NCI-H748 treated with DMSO at 0.1 percent for 48 hours (cell line): ENCODE results near the gene CLEC4G.
"Not testable (repeated sequence)": the region's sequence is repeated elsewhere in the genome, so short reads cannot be mapped to it uniquely, and the experiment has no call there.

Experiments used
- DNase-seq: peaks from one replicate; lab custom pipeline; 2025; lab: John Stamatoyannopoulos, UW

The CLEC4G gene

DNA sequence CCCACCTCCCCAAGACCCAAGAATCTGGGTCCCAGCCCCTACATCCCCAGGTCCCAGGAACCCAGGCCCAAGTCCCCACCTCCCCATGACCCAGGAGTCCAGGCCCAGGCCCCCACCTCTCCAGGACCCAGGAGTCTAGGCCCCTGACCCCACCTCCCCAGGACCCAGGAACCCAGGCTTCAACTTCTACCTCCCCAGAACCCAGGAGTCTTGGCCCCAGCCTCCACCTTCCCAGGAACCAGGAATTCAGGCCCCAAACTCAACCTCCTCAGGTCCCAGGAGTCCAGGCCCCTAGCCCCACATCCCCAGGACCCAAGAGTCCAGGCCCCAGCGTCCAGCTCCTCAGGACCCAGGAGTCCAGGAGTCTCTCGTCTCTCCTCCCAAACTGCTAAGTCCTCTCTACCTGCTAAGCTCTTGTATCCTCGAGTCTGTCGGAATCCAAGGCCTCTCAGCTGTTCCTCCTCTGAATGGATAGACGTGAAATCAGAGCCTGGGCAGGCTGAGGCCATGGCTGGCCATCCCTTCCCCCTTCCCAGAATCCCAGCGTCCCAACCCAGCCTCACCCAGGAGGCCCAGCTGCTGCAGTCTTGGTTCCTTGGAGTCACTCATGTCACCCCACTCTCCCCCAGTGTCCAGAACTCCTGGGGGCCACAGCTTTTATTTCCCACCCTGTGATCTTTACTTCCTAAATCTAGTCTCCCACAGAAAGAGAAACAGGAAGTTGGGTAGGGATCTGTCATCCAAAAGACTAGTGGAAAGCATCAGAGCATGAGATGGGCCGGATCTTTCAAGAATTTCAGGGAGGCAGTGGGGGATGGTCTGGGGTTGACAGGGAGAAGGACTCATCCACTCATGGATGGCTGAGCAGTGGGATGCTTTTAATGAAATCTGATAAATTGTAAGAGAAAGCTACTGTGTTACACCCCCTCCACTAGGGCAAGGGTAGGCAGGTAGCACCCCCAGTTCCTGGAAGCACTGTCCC, 15.3 kb upstream of the CLEC4G start, which contains the start of gene CD209:
Gene CD209 (minus strand): TSS at position 632 of the 982 bp plus-strand sequence. CDS start 23 bp downstream, at position 609.
- no peak for DNase-seq

DNA sequence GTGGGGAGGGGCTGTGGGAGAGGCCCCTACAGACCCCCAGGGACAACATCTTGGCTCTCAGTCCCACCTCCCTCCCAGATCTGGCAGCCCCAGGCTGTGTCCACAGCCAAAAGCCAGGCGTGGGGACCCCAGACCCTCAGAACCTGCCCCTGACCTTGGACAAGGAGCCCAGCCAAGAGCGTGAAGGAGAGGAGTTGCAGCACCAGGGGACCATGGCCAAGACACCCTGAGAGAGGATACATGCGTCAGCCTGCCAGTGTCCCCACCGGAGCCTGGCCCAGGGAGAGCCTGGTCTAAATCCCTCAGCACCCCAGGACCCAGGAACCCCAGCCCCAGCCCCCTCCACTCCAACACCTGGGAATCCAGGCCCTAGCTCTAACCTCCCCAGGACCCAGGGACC, 14.4 kb upstream of the CLEC4G start:
- not testable (repeated sequence) for DNase-seq

DNA sequence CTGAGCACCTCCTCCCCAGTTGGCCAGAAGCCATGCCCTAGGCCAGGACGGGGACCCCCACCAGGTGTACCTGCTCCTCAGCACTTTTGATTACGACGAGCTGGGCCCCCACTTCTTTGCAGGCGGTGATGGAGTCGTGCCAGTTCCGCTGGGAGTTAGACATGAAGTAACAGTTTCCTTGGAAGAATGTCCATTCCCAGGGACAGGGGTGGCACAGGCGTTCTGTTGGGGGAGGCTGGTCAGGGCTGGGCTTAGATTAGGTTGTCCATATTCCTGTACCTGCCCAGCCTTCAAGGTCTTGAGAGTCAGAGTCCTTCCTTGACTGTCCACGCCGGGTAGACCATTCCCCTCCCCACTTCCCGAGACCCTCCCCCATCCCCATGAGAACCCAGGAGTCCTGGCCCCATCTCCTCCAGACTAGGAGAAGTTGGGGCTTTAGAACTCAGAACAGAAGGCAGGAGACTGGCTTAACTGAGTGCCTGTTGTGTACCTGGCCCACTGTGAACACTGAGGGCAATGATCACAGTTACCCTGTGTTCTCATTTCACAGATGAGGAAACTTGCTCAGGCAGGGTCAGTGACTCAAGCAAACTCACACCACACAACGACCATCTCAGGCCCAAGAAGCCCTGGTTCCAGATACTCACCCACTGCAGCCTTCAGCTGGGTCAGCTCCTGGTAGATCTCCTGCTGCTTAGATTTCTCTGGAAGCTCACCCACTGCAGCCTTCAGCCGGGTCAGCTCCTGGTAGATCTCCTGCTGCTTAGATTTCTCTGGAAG, 13.2 kb upstream of the CLEC4G start:
- DNase-seq = no peak

DNA sequence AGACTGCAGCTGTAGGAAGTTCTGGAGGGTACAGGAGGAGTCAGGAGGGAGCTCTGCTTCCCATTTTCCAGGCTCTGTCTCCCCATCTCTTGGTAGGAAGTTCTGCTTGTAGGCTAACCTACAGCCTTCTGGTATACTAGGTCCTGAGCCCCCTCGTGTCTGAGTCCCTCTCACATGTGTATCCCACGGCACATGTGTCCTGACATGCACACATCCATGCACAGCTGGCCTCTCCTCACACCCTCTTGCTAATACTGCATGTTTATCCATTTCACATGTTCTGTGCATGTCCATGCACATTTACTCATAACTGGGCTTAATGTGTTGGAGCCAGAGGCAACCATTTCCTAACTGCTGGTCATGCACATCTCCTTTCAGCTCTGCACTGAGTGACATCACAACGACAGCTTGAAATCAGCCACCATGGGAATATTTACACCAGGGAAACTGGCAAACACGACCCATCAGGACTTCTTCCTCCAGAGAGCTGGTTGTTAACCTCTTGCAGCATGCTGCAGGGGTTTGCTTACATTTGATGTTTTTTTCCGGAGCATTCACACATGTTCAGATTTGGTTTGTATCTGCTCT, 12.4 kb upstream of the CLEC4G start:
- DNase-seq = no peak

DNA sequence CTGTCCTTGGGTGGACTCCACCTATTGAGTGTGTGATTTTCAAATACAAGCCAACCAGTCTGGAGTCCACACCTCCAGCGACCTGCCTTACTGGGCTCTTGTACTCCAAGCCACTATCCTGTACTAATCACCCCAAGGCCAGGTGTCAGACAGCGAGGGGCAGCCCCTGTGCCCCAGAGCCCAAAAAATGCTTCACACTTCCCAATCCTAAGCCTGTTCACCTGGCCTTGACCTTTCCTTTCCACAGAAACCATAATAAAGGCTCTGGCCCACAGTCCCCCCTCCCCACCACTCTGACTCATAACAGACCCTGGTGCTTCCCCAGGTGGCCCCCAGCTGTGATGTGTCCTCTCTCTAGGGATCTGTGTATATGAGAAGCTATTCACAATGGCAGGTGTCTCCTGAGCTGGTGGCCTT, 11.5 kb upstream of the CLEC4G start:
- no peak for DNase-seq

DNA sequence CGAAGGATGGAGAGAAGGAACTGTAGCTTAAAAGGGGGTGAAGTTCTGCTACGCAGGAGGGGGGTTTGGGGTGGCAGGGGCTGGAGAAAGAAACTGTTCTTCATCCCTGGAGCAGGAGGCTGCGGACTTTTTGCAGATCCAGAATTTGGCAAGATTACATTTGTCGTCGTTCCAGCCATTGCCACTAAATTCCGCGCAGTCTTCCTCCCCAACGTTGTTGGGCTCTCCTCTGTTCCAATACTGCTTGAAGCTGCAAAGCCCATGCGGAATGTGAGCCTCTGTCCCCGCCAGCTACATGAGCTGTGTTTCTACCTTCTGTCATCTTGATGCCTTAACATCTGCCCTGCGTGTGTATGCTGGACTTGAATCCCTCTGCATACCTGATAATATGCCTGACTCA, 11.1 kb upstream of the CLEC4G start:
- DNase-seq = no peak

DNA sequence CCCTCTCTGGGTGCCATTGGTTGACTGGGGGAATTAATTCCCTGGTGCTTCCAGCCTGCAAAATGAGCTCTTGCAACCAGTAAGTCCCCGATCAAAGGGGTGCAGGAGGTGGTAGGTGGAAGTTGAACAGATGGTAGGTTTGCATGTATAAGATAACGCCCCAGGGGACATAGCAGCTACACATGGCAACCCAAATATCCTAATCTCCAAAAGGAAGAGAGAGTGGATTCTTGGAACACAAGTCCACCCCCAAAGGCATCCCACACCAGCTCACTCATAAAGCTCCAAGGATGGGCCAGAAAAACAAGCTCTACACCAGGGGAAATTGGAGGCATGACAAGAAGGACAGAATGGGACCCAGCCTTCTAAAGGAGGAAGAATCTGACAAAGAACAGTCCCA, 10.7 kb upstream of the CLEC4G start:
- DNase-seq = no peak

DNA sequence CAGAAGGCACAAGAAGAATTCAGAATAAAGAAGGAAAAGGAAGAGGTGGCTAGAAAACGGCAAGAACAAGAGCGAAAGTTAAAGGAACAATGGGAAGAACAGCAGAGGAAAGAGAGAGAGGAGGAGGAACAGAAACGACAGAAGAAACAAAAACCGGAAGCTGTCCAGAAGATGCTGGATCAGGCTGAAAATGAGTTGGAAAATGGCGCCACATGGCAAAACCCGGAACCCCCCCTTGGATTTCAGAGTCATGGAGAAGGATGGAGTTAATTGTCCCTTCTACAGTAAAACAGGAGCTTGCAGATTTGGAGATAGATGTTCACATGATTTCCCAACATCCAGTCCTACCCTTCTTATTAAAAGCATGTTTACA, 8.8 kb upstream of the CLEC4G start:
- DNase-seq = no peak

DNA sequence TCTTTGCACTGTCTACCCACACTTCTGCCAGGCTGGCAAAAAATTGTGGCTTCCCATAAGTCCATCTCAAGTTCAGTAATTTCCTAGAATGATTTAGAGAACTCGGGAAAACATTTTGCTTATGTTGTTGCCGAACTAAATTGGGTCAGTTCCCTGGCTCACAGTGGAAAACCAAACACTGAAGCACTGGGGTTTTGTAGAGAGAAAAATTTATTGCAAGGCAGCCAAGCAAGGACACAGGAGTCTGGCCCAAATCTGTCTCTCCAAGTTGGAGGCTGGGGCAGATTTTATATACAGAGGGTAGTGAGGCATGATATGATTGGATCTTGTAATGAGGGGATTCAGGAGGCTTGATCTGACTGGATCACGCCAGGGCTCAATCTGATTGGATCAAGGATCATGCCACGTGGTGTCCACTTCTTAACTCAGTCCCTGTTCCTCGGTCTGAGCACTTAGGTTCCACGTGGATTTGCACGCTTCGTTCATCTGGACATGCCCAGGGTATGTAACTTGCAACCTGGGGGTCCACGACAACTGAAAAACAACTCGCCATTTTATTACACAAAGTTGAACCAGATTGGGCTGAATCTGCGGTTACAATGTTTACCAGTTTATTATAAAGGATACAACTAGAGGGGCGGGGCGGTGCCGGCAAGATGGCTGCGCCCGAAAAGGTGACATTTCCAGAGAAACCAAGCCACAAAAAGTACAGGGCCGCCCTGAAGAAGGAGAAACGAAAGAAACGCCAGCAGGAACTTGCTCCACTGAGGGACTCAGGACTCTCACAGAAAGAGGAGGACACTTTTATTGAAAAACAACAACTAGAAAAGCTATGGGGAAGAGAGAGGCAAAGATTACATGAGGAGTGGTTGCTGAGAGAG, 8.1 kb upstream of the CLEC4G start:
- DNase-seq = no peak

DNA sequence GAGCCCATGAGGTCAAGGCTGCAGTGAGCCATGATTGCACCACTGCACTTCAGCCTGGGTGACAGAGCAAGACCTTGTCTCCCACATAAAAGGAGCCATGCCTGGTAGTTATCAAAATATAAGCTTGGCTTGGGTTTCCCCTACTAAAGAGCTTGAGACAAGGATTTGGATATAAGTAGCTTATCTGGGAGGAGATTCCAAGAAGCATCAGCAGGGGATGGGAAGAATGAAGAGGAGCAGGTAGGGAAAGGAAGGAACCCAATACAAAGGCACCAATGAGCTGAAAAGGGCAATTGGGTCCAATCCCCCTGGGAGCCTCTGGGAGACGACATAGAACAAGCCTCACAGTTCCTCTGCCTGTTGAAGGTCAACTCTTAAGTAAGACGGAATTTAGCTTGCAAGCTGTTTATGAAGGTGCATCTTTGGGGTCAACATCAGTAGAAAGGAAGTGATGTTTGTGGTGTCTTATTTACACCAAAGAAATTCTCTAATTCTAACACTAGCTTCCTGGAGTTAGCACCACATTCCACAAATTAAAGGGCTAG, 7.4 kb upstream of the CLEC4G start:
- no peak for DNase-seq

DNA sequence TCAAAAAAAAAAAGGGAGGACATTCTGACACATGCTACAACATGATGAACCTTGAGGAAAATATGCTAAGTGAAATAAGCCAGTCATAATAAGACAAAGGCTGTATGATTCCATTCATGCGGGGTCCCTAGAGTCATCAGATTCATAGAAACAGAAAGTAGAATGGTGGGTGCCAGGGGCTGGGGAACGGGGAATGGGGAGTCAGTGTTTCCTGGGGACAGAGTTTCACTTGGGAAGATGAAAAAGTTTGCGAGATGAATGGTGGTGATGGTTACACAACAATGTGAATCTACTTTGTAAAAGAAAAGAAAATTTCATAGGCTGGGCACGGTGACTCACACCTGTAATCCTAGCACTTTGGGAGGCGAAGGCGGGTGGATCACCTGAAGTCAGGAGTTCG, 6.1 kb upstream of the CLEC4G start:
- no peak for DNase-seq

DNA sequence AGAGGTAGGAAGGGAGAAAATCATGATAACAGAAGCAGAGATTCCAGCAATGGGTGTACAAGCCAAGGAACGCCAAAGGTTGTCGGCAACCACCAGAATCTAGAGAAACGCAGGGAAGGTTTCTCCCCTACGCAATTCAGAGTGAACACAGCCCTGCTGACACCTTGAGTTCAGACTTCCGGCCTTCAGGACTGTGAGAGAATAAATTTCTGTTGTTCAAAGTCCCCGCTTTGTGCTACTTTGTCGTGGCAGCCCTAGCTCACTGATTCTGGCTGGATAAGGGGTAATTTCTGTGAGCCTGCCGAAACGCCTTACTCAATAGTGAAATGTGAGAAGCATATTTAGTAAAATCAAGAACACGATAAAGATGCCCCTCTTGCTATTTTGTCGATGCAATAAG, 5.3 kb upstream of the CLEC4G start:
- no peak for DNase-seq

DNA sequence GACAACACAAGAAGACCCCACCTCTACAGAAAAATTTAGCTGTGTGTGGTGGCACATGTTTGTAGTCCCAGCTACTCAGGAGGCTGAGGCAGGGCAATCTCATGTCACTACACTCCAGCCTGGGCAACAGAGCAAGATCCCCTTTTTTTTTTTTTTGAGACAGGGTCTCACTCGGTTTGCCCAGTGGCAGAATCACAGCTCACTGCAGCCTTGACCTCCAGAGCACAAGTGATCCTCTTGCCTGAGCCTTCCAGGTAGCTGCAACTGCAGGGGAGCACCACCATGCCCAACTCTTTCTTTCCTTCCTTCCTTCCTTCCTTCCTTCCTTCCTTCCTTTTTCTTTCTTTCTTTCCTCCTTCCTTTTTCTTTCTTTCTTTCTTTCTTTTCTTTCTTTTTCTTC, 4.2 kb upstream of the CLEC4G start:
- DNase-seq = no peak

DNA sequence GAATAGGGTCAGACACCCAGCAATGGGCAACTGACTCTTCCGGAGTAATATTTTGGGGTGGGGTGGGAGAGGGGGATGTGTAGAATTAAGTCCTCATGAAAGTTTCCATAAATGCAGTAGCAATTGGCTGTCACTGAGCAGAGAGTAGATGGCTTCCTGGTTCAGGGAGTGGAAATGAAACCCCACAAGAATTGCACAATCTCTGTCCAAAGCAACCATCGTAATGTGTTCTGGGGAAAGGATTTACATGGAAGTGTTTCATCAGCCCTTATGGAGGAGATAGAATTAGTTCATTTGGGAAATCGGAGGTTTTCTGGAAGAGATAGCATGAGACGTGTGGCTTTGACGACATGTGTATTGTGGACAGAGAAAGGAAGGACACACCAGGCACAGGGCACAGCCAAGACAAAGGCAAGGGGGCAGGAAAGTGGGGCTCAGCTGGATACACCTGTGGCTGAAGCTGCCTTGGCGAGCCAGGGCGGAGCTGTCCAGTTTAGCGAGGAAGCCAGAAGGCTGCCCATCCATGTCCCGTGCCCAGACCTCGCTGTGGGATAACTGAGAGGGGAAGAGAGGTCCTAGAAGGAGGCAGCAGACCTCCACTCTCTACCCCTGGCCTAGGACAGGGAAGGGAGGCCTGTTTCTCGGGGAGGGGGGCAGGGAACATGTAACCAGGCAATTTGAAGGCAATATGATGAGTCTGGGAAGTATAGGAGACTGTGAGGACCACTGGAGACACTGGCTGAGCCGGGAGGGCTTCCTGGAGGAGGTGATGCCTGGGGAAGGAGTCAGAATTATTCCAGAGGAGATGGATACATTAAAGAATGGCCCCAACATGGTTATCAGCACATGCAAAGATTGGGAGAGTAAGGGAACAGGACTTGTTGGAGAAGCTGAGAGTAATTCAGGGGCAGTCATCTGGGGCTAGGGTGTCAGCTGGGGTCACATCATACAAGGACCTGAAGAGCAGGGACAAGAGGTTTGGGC, 2.6 kb upstream of the CLEC4G start:
- no peak for DNase-seq

DNA sequence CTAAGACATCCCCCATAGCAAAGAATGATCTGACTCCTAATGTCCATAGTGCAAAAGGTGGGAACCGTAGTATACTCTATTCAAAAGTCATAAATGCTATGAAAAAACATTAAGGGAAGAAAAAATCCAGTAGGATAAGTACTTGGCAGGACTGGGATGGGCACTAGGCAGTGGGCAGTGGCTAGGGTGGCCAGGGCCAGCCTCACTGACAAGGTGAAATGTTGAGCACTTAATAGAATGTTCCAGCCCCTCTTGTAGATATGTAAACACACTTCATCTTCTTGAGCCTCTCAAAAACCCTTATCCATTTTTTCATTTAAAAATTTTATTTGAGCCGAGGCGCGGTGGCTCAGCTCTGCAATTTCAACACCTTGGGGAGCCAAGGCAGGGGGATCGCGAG, 1.5 kb upstream of the CLEC4G start:
- no peak for DNase-seq

DNA sequence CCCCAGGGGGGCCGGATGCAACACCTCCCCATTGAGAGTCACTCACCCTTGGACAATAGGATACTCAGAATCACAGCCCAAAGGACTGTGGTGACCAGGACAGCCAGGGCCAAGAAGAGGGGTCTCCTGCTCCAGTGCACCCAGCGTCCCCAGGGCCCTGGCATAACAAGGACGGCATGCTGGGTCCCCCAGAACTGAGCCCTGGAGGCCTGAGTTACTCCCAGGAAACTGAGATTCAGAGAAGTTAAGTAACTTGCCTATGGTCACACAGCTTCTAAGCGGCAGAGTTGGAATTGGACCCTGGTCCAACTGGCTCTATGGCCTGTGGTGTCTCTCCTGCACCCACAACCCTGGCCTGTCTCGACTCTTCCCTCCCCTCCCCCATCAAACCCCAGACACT, 295 bp downstream of the CLEC4G start:
- no peak for DNase-seq

DNA sequence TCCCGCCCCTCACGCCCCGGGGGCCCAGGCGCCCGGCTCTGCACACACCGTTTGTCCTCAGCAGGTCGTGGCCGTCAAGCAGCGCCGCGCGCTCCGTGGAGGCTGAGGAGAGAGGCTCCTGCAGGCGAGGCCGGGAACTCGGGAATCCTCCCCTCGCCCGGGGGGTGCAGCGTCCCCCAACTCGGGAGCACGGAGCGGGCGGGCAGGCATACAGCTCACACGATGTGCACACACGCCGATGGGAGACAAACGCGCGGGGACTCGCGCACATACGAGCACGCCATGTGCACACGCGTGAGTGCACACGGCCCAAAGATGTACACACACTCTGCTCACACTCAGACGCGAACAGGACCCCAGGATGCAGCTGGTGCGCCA, 703 bp downstream of the CLEC4G start:
- no peak for DNase-seq

DNA sequence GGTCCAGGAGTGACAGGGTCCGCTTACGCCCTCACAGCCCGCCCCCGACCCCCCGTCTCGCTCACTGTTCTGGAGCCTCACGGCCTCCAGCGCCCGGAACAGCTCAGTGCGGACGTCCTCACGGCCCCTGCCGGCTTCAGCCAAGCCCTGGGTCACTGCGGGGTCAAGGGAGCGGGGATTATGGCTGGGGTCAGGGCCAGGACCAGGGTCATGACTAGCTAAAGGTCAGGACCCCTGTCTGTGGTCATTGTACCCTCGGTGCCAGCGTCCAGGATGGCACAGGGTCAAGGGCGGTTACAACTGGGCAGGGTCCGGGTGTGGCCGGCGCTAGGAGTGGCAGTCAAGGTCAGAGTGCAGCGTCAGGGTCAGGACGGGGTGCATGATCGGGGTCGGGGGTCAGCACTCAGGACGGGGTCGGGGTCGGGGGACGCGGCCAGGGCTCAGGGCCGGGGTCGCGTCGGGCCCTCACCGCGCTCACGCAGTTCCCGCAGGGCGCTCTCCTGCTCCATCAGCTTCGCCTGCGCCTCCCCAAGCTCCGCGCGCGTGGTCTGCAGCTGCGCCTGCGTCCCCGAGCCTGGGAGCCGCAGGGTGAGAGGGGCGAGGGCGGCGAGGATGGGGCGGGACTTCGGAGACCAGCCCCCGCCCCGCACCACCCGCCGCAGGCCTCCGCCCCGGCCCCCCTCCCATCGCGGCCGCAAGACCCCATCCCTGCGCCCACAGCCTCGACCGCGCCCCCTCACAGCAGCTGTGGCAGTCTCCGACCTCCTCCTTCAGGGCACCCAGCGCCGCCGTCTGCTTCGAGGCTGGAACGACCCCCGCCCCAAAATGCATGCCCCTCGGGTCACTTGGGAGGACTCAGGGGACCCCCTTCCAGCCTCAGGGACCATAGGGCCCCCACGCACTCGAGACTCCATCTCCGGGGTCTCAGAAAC, 1.4 kb downstream of the CLEC4G start:
- no peak for DNase-seq

DNA sequence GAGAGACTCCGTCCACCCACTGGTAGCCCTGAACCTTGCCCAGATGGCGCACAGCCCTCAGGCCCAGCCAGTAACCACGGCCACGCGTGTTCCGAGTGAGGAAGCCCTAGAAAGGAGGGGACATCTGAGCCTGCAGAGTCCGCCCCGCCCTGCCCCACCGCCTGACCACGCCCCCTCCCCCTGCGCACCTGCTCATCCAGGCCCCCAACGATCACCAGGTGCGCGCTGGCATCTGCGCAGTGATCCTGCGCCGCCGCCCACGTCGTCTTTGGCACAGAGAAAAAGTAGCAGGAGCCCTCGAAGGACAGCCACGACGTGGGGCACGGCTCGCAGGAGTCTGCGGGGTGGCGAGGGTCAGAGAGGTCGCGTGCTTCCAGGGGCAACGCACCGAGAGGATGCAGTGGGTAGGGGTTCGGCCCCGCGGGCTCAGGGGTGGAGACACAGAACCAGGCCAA, 2.1 kb downstream of the CLEC4G start:
- no peak for DNase-seq
